ENCODE results near the gene LYRM2. TPM values are rescaled to one million over a fixed set of nuclear protein-coding genes. Genes with fewer than 3 reads are reported as not detected.

Gene LYRM2
- total and polyA plus RNA-seq, 2 of the 8 experiments (the other 6 are each of a cell fraction or from before 2014, with no cell fraction given): 7.3 to 25.7 TPM

GRCh38 chr6:89591745-89592144, 46.8 kb downstream of the LYRM2 start:
- no peaks in the 10 kb centered on the region for H3K23me2 ChIP-seq (ENCODE audit: low read depth, low read length)
- H3K36me3 ChIP-seq (ENCODE audit: control insufficient read depth in 2 of 4, insufficient read depth in 4 of 4, low read length in 3 of 4): no peaks in the 10 kb centered on the region
- H3K9ac ChIP-seq (replicated peaks in 1 of 4; ENCODE audit: extremely low read depth in 1 of 4, low read depth in 3 of 4, low read length in 3 of 4): no peak overlapping the region
- no peak overlapping the region for H3K27ac ChIP-seq (ENCODE audit: low read depth, low read length)
- H4K5ac ChIP-seq (ENCODE audit: insufficient read length, low read depth, low read length): no peak overlapping the region
- H2BK120ac ChIP-seq (replicated peaks; ENCODE audit: low read depth, low read length): no peak overlapping the region
- H3K56ac ChIP-seq (replicated peaks; ENCODE audit: insufficient read length, low read depth, low read length): no peak overlapping the region
- no peaks in the 10 kb centered on the region for H3K9me3 ChIP-seq (ENCODE audit: insufficient read depth in 2 of 2, low read depth in 1 of 2, low read length in 1 of 2)
- H3K79me2 ChIP-seq (ENCODE audit: control insufficient read depth in 1 of 2, insufficient read depth in 2 of 2, low read length in 2 of 2): no peaks in the 10 kb centered on the region
- ChIA-PET CTCF (ENCODE audit: partially characterized antibody) (interaction anchor here (1.3 to 2.9 kb wide), 5 partner anchors 18 to 609 kb away, joined by 3 to 23 read pairs (median 7); partner anchors contain the start of gene ANKRD6), POLR2A (ENCODE audit: partially characterized antibody) (no interaction called here)
- H3K4ac ChIP-seq (replicated peaks; ENCODE audit: insufficient read length, low read depth, low read length): no peak overlapping the region
- no peak for TF ChIP-seq POU5F1 (IDR thresholded peaks at IDR 0.05; ENCODE audit: low read depth, low read length)
- no peak for TF ChIP-seq GTF2F1 (IDR thresholded peaks at IDR 0.05; ENCODE audit: borderline replicate concordance, low read depth, low read length)
- no peak for TF ChIP-seq BCL11A (IDR thresholded peaks at IDR 0.05; ENCODE audit: low read depth in 2 of 2, low read length in 2 of 2)
- no peak for TF ChIP-seq ASH2L (IDR thresholded peaks at IDR 0.05; ENCODE audit: low read length)
- no peak for TF ChIP-seq EP300 (IDR thresholded peaks at IDR 0.05; ENCODE audit: borderline replicate concordance in 1 of 2, low read depth in 2 of 2, low read length in 2 of 2)
- TF ChIP-seq CEBPB (IDR thresholded peaks at IDR 0.05; ENCODE audit: low read depth, low read length): no peak
- no peak for TF ChIP-seq SIX5 (IDR thresholded peaks at IDR 0.05; ENCODE audit: low read depth, low read length)
- TF ChIP-seq FOSL1 (IDR thresholded peaks at IDR 0.05; ENCODE audit: insufficient read depth, low read depth, low read length): no peak
- no peak for TF ChIP-seq SP1 (IDR thresholded peaks at IDR 0.05; ENCODE audit: low read depth, low read length)
- no peak for TF ChIP-seq MAX (IDR thresholded peaks at IDR 0.05)
- no peak for TF ChIP-seq ATF2 (IDR thresholded peaks at IDR 0.05; ENCODE audit: low read length)
- TF ChIP-seq CHD2 (IDR thresholded peaks at IDR 0.05; ENCODE audit: low read length): no peak
- TF ChIP-seq TBP (IDR thresholded peaks at IDR 0.05; ENCODE audit: low read depth, low read length): no peak
- no peak overlapping the region for H3K4me3 ChIP-seq (ENCODE audit: extremely low read depth in 1 of 4, insufficient read depth in 2 of 4, low read depth in 3 of 4, low read length in 4 of 4)
- no peak overlapping the region for H4K8ac ChIP-seq (ENCODE audit: extremely low read depth, insufficient read depth, low read length)
- H3K23ac ChIP-seq (ENCODE audit: insufficient read length): no peak overlapping the region
- WGBS, 2 experiments (ENCODE audit: extremely low coverage in 1 of 2, insufficient coverage in 1 of 2, insufficient read length in 1 of 2, insufficient replicate concordance in 2 of 2, low coverage in 1 of 2, low lambda C conversion rate in 2 of 2, missing lambda C conversion rate in 1 of 2): 87% methylated on average over 4 of the region's 4 CpGs; no CpG with 5 or more reads in 1 of the 2 experiments
- H3K4me2 ChIP-seq (ENCODE audit: insufficient read depth in 1 of 2, low read depth in 2 of 2, low read length in 2 of 2): no peak overlapping the region
- no peak overlapping the region for H2AFZ ChIP-seq (ENCODE audit: low read length)
- H3K14ac ChIP-seq (ENCODE audit: insufficient read length): no peak overlapping the region
- H4K20me1 ChIP-seq (replicated peaks in 1 of 2; ENCODE audit: control insufficient read depth in 1 of 2, insufficient read depth in 2 of 2, low read length in 2 of 2): peaks cover 0 to 2% of the 10 kb centered on the region in 2 experiments
- H3K4me1 ChIP-seq (replicated peaks in 1 of 4; ENCODE audit: control insufficient read depth in 3 of 4, insufficient read depth in 4 of 4, low read length in 3 of 4): peaks cover 0 to 3% (median 0%) of the 10 kb centered on the region in 4 experiments; a peak in 1 of 7 replicates
- no peak overlapping the region for H2AK5ac ChIP-seq (ENCODE audit: low read depth, low read length)
- no peak overlapping the region for H2BK20ac ChIP-seq (ENCODE audit: low read length)
- no peak overlapping the region for H4K91ac ChIP-seq (replicated peaks; ENCODE audit: insufficient read length, low read length)
- H2BK12ac ChIP-seq (ENCODE audit: low read depth, low read length): no peak overlapping the region
- no peak overlapping the region for H2BK15ac ChIP-seq (ENCODE audit: low read length)
- H3K79me1 ChIP-seq (ENCODE audit: low read depth, low read length): no peaks in the 10 kb centered on the region
- no peak overlapping the region for H2BK5ac ChIP-seq (ENCODE audit: low read depth, low read length)
- H3K27me3 ChIP-seq (replicated peaks in 1 of 4; ENCODE audit: control insufficient read depth in 3 of 4, extremely low read depth in 1 of 4, insufficient read depth in 3 of 4, low read length in 3 of 4): 0 out of 7 replicates have a peak, but pooled peaks cover 0 to 2% (median 0%) of the 10 kb centered on the region in 4 experiments
- DNase-seq (ENCODE audit: low read depth in 1 of 2, low spot score in 2 of 2): no peak
- H3K18ac ChIP-seq (ENCODE audit: extremely low read depth, low read length): no peak overlapping the region
- no peak for FAIRE-seq
